Measurements from ENCODE around the gene SLC22A15. TPM values are rescaled to one million over a fixed set of nuclear protein-coding genes. Genes with fewer than 3 reads are reported as not detected.

Gene SLC22A15
- polyA plus RNA-seq, 1 donor from 2014 or later: 3.1 TPM

DNA sequence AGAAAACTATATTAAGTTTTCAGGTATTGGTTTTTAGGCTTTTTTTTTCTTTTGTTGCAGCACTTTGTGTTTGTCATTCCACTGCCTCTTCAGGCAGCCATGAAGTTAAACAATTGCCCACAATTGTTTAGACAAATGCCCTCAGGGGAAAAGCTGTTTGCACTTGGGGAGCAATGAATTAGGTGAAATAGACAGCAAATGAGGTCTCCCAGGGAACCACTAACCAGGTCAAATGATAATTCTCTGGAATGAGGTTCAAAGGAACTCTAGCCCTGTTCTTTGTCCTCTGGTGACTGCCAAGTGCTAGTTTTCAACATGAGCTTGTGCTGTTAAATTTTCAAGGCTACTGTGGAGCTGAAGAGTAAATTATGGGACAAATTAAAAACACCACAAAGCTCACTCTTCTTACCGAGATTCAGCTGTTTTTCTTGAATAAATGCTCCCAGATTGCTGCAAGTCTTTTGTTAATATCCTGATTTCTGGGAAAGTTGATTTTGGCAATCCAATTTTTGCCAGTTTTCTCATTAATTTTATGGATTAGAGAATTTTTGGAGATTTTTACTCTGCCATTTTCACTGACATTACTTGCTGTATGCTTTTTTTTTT lies 119.8 kb downstream of the SLC22A15 start:
- Histone ChIP-seq H3K36me3 (ENCODE audit: insufficient read depth, low read length) (no peaks in the 10 kb centered on the region), H3K9ac (ENCODE audit: low read length) (no peak overlapping the region), H3K9me3 (ENCODE audit: low read length) (no peaks in the 10 kb centered on the region), H3K4me2 (ENCODE audit: low read length) (no peak overlapping the region), H3K4me3 (ENCODE audit: low read length) (no peak overlapping the region), H3K79me2 (replicated peaks; ENCODE audit: insufficient read depth, low read length) (no peaks in the 10 kb centered on the region), H4K20me1 (ENCODE audit: insufficient read depth) (no peaks in the 10 kb centered on the region), H3F3A (ENCODE audit: insufficient read depth, low read length, poor library complexity, severe bottlenecking) (no peaks in the 10 kb centered on the region), H2AFZ (ENCODE audit: low read depth, low read length) (no peak overlapping the region), H3K27ac (ENCODE audit: low read length) (no peak overlapping the region), H3K9me2 (ENCODE audit: insufficient read depth, low read length) (no peaks in the 10 kb centered on the region), H3K27me3 (ENCODE audit: insufficient read depth, low read depth, low read length) (no peaks in the 10 kb centered on the region)
- no peak for TF ChIP-seq EZH2 (IDR thresholded peaks at IDR 0.05; ENCODE audit: borderline replicate concordance, insufficient read depth, low read length, poor library complexity, severe bottlenecking)
- no peak for TF ChIP-seq TAF1 (IDR thresholded peaks at IDR 0.05; ENCODE audit: low read depth)
- TF ChIP-seq POLR2AphosphoS5 (IDR thresholded peaks at IDR 0.05): no peak
- no peak for TF ChIP-seq EP300 (conservative IDR thresholded peaks at IDR 0.05; ENCODE audit: poor library complexity, severe bottlenecking)
- TF ChIP-seq MXI1 (conservative IDR thresholded peaks at IDR 0.05; ENCODE audit: poor library complexity, severe bottlenecking): no peak
- TF ChIP-seq, protein P1, sequence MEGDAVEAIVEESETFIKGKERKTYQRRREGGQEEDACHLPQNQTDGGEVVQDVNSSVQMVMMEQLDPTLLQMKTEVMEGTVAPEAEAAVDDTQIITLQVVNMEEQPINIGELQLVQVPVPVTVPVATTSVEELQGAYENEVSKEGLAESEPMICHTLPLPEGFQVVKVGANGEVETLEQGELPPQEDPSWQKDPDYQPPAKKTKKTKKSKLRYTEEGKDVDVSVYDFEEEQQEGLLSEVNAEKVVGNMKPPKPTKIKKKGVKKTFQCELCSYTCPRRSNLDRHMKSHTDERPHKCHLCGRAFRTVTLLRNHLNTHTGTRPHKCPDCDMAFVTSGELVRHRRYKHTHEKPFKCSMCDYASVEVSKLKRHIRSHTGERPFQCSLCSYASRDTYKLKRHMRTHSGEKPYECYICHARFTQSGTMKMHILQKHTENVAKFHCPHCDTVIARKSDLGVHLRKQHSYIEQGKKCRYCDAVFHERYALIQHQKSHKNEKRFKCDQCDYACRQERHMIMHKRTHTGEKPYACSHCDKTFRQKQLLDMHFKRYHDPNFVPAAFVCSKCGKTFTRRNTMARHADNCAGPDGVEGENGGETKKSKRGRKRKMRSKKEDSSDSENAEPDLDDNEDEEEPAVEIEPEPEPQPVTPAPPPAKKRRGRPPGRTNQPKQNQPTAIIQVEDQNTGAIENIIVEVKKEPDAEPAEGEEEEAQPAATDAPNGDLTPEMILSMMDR (IDR thresholded peaks at IDR 0.05; ENCODE audit: poor library complexity, severe bottlenecking): no peak
- TF ChIP-seq RAD21 (conservative IDR thresholded peaks at IDR 0.05): no peak

DNA sequence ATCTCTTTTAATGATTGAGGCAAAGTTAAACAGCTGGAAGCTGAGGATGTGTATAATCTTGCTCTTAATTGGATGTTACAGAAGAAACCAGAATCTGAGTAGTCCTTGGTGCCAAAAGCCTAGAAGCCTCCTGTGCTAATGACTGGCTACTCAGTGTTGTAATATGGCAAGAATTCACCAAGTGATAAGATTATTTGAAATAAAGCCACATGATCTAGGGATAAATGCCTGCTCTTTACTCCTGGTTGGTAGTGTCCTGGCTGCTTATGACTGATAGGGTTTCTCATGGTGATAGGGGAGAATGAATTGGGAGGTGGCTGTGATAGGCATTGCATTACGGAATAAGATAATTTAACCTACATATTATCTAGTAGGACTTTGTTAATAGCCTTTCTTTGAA lies 121.3 kb downstream of the SLC22A15 start:
- H3K27me3 ChIP-seq (ENCODE audit: insufficient read depth, low read depth, low read length): no peaks in the 10 kb centered on the region
- H3K36me3 ChIP-seq (ENCODE audit: insufficient read depth, low read length): no peaks in the 10 kb centered on the region
- H3K27ac ChIP-seq (ENCODE audit: low read length): no peak overlapping the region
- no peaks in the 10 kb centered on the region for H3K9me2 ChIP-seq (ENCODE audit: insufficient read depth, low read length)
- H2AFZ ChIP-seq (ENCODE audit: low read depth, low read length): no peak overlapping the region
- no peak overlapping the region for H3K4me2 ChIP-seq (ENCODE audit: low read length)
- H3F3A ChIP-seq (ENCODE audit: insufficient read depth, low read length, poor library complexity, severe bottlenecking): no peaks in the 10 kb centered on the region
- H3K79me2 ChIP-seq (replicated peaks; ENCODE audit: insufficient read depth, low read length): no peaks in the 10 kb centered on the region
- no peak overlapping the region for H3K4me3 ChIP-seq (ENCODE audit: low read length)
- H3K9ac ChIP-seq (ENCODE audit: low read length): no peak overlapping the region
- no peaks in the 10 kb centered on the region for H3K9me3 ChIP-seq (ENCODE audit: low read length)
- TF ChIP-seq TAF1 (IDR thresholded peaks at IDR 0.05; ENCODE audit: low read depth): no peak
- TF ChIP-seq, protein P2, sequence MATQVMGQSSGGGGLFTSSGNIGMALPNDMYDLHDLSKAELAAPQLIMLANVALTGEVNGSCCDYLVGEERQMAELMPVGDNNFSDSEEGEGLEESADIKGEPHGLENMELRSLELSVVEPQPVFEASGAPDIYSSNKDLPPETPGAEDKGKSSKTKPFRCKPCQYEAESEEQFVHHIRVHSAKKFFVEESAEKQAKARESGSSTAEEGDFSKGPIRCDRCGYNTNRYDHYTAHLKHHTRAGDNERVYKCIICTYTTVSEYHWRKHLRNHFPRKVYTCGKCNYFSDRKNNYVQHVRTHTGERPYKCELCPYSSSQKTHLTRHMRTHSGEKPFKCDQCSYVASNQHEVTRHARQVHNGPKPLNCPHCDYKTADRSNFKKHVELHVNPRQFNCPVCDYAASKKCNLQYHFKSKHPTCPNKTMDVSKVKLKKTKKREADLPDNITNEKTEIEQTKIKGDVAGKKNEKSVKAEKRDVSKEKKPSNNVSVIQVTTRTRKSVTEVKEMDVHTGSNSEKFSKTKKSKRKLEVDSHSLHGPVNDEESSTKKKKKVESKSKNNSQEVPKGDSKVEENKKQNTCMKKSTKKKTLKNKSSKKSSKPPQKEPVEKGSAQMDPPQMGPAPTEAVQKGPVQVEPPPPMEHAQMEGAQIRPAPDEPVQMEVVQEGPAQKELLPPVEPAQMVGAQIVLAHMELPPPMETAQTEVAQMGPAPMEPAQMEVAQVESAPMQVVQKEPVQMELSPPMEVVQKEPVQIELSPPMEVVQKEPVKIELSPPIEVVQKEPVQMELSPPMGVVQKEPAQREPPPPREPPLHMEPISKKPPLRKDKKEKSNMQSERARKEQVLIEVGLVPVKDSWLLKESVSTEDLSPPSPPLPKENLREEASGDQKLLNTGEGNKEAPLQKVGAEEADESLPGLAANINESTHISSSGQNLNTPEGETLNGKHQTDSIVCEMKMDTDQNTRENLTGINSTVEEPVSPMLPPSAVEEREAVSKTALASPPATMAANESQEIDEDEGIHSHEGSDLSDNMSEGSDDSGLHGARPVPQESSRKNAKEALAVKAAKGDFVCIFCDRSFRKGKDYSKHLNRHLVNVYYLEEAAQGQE (IDR thresholded peaks at IDR 0.05; ENCODE audit: borderline replicate concordance): no peak
- no peak for TF ChIP-seq EP300 (conservative IDR thresholded peaks at IDR 0.05; ENCODE audit: poor library complexity, severe bottlenecking)
- TF ChIP-seq, protein P1 (IDR thresholded peaks at IDR 0.05; ENCODE audit: poor library complexity, severe bottlenecking): no peak
- no peak for TF ChIP-seq RAD21 (conservative IDR thresholded peaks at IDR 0.05)
- TF ChIP-seq POLR2AphosphoS5 (IDR thresholded peaks at IDR 0.05): no peak
- TF ChIP-seq SMC3 (conservative IDR thresholded peaks at IDR 0.05; ENCODE audit: poor library complexity): no peak
- no peak for TF ChIP-seq MXI1 (conservative IDR thresholded peaks at IDR 0.05; ENCODE audit: poor library complexity, severe bottlenecking)
- no peak for TF ChIP-seq EZH2 (IDR thresholded peaks at IDR 0.05; ENCODE audit: borderline replicate concordance, insufficient read depth, low read length, poor library complexity, severe bottlenecking)
- H4K20me1 ChIP-seq (ENCODE audit: insufficient read depth): no peaks in the 10 kb centered on the region
